ENCODE measurements around the gene ADISSP.

The ADISSP gene

DNA sequence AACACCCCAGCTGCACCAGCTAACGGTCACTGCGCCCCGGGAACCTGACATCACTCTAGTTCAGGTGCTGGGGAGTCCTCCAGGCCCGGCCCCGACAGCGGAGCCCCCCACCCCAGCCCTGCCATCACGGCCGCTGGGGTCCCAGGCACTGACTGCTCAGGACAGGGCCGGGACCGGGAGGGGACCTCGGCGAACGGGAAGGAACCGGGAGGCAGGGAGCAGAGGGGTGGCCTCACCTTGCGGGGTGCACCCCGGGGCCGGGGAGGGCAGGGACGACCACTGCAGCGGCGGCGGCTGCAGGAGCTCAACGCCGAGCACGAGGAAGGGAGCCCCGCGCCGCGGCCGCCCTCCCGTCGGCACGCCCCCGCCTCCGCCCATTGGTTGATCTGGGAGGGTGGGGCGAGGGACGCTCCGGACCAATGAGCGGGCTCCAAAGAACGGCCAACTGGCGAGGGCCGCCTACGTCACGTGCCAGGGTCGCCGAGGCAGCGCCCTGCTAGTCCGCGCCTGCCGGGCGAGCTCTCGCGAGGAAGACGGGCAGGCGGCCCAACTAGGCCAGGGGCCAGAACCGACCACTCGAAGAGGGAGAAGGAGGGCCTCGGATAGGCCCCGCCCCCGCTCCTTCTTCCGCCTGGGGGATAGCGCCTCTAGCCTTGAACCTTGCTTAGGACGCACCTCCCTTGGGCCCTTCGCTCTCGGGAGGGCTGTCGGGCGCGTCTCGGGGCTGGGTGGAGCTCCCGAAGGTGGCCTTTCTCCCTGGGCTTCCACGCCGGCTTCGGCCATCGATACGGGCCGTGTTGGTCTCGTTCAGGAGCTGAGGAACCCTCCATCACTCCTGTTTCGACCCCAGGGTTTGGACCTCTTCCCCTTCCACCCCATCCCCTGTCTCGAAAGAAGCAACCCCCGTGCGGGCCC is at the start of gene ADISSP:
ADISSP (minus strand) TSS at position 327 of the 915 bp plus-strand sequence. CDS start 7,653 bp downstream, outside the sequence.
- DNase-seq, result peak; percentile 99

- no peak for DNase-seq
Measured at GRCh38 chr20:3815703-3816315, 48.3 kb upstream of the ADISSP start.

DNA sequence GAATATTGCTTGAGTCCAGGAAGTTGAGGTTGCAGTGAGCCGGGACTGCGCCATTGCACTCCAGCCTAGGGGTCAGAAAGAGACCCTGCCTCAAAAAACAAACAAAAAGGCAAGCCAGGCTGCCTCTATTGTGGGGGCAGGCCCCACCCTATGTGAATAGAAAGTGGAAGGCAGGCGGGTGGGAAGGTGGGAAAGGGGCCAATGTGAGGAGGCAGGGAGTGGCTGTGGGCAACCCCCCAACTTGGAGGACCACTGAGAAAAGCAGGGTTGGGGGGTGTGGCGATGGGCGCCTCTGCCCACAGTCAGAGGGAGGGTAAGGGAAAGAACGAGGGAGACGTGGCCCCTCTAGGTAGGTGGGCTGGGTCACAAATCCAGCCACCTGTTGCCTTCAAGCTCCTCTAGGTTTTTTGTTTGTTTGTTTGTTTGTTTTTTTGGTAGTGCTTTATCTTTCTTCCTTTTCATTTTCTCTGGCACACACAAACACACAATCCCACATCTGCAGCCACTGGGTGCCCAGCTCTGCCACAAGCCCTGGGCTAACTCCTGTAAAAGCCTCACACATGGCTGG is 47.5 kb upstream of the ADISSP start:
- no peak for DNase-seq

GRCh38 chr20:3813848-3814581 is 46.5 kb upstream of the ADISSP start:
- no peak for DNase-seq

GRCh38 chr20:3812975-3813847 is 45.7 kb upstream of the ADISSP start:
- no peak for DNase-seq

DNA sequence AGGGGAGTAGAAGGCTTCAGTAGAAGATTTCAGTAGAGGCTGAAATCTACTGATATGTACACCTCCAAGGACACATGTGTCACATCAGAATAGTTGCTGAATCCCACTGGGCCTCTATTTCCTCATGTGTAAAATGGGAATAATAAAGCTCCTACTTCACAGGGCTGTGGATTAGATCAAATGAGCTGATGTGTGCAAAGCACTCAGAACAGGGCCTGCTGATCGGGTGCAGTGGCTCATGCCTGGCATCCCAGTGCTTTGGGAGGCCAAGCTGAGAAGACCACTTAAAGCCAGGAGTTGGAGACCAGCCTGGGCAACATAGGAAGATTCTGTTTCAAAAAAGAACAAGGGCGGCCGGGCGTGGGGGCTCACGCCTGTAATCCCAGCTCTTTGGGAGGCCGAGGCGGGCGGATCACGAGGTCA is 44.7 kb upstream of the ADISSP start:
- no peak for DNase-seq

GRCh38 chr20:3811467-3812258 is 44.1 kb upstream of the ADISSP start:
- DNase-seq, result peak; percentile 96

- DNase-seq, result no peak
Measured at GRCh38 chr20:3808544-3808943, 41.0 kb upstream of the ADISSP start.

GRCh38 chr20:3804781-3805180 is 37.2 kb upstream of the ADISSP start:
- DNase-seq, result no peak

DNA sequence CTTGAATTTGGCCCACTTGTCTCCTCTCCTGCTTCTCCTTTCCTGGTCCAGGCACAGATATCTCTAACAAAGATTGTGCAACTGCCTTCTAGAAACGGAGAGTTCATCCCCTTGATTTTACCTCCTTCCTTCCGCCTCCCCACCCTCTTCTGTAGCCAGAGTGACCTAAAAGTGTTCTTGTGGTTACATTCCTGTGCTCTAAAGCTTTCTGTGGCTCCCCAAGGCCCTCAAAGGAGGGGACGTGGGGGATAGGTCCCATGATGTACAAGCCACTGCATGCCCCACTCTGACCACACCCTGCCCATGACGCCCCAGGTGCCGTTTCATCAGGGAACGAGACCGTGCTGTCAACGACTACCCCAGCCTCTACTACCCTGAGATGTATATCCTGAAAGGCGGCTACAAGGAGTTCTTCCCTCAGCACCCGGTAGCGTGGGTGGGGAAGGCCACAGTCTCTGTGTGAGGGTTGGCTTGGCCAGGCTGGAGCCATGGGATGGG is 36.8 kb upstream of the ADISSP start:
- DNase-seq, result no peak

GRCh38 chr20:3803854-3804253 is 36.3 kb upstream of the ADISSP start:
- no peak for DNase-seq

- DNase-seq, result no peak
Measured at GRCh38 chr20:3803289-3803688, 35.7 kb upstream of the ADISSP start.

GRCh38 chr20:3802524-3803239 is 35.1 kb upstream of the ADISSP start:
- no peak for DNase-seq

DNA sequence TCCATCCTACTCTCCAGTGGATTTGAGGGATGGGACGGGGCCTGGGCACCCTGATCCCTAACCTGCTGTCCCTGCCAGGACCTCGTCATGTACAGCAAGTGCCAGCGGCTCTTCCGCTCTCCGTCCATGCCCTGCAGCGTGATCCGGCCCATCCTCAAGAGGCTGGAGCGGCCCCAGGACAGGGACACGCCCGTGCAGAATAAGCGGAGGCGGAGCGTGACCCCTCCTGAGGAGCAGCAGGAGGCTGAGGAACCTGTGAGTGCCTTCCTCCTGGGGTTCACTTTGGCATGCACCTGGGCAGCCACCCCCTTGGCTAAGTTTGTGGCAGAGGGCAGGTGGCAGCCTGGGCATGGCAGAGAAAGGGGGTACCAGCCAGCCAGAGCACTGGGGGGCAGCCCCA is 34.3 kb upstream of the ADISSP start:
- no peak for DNase-seq

- no peak for DNase-seq
Measured at GRCh38 chr20:3801299-3801698, 33.7 kb upstream of the ADISSP start.

GRCh38 chr20:3800878-3801260 is 33.3 kb upstream of the ADISSP start:
- no peak for DNase-seq

DNA sequence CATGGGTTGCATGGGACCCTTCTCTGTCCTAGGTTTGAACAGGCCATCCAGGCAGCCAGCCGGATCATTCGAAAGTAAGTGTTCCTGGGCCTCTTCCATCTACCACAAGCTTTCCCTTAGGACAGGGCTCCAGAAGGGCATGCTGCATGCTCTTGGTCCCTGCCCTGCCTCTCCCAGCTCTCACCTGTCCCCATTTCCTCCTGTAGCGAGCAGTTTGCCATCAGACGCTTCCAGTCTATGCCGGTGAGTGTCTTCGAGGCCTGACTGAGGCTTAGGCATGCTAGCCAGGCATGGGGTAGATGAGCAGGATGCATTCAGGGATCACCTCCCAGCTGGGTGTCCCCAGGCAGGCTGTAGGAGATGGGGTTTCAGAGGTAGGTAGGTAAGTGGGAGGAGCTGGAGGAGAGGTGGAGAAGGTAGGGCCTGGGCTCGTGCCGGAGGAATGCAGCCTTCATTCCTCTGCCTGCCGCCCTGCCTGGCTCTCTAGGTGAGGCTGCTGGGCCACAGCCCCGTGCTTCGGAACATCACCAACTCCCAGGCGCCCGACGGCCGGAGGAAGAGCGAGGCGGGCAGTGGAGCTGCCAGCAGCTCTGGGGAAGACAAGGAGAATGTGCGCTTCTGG is 32.8 kb upstream of the ADISSP start:
- DNase-seq, result no peak

DNA sequence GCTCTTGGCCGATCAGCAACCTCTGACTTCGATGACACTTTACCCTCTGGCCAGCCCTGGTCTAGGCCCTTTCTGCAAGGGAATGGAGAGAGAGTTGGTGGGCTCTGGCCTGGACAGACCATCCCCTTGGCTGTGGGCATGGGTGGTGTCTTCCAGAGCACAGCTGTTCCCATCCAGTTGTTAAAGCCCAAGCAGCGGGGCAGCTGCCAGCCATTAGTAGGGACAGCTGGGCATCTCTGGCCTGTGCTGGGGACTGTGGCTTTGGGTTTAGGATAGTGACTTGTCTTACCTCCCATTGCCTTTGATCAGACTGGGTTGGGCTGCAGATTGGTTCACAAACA is 31.3 kb upstream of the ADISSP start:
- peak; percentile 36 for DNase-seq

DNA sequence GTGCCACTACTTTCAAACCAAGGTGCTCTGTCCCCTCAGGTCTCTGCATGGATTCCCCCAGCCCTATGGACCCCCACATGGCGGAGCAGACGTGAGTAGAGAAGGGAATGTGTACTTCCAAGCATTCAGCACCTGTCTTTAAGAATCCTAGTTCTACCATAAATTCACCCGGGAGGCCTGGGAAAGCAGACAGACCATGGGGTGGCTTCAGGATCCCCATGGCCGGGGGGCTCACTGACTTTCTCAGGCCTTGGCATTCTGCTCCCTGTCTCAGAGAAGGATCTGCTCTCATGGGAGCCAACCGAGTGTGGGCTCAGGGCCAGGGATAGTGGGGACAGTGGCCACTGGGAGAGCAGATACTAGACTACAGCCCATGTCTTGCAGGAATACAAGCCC is 30.8 kb upstream of the ADISSP start:
- no peak for DNase-seq
